ENCODE data around the gene ZBTB18.

DNA sequence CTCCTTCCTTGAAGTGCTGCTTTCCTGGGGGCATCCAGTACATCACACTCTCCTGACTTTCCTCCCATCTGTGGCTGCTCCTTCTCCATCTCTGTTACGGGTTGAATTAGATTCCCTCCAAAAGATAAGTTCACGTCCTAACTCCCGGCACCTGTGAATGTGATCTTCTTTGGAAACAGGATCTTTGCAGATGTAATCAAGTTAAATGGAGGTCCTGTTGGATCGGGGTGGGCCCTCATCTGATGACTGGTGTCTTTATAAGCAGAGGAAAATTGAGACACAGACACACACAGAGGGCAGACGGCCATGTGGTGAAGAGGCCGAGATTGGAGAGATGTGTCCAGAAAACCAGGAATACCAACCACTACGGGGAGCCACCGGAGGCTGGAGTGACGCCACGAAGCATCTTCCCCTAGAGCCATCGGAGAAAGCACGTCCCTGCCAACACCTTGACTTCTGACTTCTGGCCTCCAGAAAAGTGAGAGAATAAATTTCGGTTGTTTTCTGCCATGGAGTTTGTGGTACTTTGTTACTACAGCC, 36.0 kb downstream of the ZBTB18 start:
- TF ChIP-seq CTCF (IDR thresholded peaks at IDR 0.05; ENCODE audit: low read length): no peak
- TF ChIP-seq EZH2 (IDR thresholded peaks at IDR 0.05; ENCODE audit: borderline replicate concordance, low read length): no peak

Data from OCI-LY1 (cell line).